ENCODE results near the gene MAX. TPM values are rescaled to one million over a fixed set of nuclear protein-coding genes. Genes with fewer than 3 reads are reported as not detected.

Gene MAX
- total RNA-seq, 1 donor from 2014 or later, result 22.2 TPM

DNA sequence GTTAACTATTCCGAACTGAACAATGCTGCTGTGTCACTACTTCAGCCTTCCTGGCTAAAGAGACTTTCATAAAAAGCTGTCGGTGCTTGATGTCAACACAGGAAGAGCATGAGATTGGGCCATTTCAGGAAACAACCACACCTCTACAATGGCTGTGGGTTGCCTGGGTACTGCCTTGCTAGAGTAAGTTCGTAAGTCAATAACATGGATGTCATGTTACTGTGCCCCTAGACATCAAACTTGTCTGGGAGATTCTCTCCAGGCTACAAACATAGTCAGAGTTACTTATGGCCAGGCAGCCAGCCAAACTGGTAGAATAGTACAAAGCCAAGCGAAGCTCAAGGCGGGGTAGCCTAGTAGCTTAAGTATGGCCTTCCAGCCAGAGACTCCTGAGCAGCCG is 23.1 kb downstream of the MAX start:
- no peaks in the 10 kb centered on the region for H3K4me1 Mint-ChIP-seq
- H3K27me3 Mint-ChIP-seq (ENCODE audit: insufficient read depth, low read depth), result no peaks in the 10 kb centered on the region
- no peaks in the 10 kb centered on the region for H3F3A ChIP-seq (ENCODE audit: low read depth)
- H3K9me3 Mint-ChIP-seq, result no peaks in the 10 kb centered on the region
- no peak overlapping the region for H3K4me2 ChIP-seq
- H3K4me3 Mint-ChIP-seq, result no peak overlapping the region
- no peaks in the 10 kb centered on the region for H3K27me3 ChIP-seq
- H3K36me3 Mint-ChIP-seq, result peaks cover 15% of the 10 kb centered on the region
- H3K4me1 ChIP-seq, result no peaks in the 10 kb centered on the region
- H3K27ac Mint-ChIP-seq, result no peak overlapping the region
- no peaks in the 10 kb centered on the region for H3K36me3 ChIP-seq
- H2AFZ ChIP-seq (replicated peaks), result no peak overlapping the region
- H4K20me1 ChIP-seq (ENCODE audit: low read depth), result no peaks in the 10 kb centered on the region
- no peak for DNase-seq (ENCODE audit: low spot score)
- H3K4me3 ChIP-seq, result no peak overlapping the region
- TF ChIP-seq EZH2 (IDR thresholded peaks at IDR 0.05), result no peak
- TF ChIP-seq, protein P1, sequence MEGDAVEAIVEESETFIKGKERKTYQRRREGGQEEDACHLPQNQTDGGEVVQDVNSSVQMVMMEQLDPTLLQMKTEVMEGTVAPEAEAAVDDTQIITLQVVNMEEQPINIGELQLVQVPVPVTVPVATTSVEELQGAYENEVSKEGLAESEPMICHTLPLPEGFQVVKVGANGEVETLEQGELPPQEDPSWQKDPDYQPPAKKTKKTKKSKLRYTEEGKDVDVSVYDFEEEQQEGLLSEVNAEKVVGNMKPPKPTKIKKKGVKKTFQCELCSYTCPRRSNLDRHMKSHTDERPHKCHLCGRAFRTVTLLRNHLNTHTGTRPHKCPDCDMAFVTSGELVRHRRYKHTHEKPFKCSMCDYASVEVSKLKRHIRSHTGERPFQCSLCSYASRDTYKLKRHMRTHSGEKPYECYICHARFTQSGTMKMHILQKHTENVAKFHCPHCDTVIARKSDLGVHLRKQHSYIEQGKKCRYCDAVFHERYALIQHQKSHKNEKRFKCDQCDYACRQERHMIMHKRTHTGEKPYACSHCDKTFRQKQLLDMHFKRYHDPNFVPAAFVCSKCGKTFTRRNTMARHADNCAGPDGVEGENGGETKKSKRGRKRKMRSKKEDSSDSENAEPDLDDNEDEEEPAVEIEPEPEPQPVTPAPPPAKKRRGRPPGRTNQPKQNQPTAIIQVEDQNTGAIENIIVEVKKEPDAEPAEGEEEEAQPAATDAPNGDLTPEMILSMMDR (IDR thresholded peaks at IDR 0.05), result no peak
- H3K27ac ChIP-seq, result no peak overlapping the region
- no peak overlapping the region for H3K9ac ChIP-seq
- H3K79me2 ChIP-seq (ENCODE audit: low read depth), result peaks cover 11% of the 10 kb centered on the region
- H3K9me3 ChIP-seq (ENCODE audit: low read depth), result no peaks in the 10 kb centered on the region

DNA sequence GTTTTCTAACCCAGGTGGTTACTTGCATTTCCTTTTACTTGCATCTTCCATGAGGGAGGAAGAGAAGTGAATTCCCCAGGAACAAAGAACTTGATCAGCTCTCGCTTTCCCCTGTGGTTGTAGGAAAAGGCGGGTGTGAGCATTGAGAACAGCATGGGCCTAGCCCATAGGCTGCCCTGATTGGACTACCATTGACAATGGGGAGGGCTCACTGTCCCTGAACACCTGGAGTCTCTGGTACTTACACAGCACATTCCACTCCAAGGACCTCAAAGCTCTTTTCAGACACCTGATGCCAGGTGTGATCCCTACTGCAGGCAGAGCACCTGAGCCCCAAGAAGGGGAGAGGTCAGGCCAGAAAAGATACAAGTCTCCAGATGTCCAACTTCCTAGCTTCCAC is 25.0 kb downstream of the MAX start:
- DNase-seq (ENCODE audit: low spot score), result no peak
- H3K27ac Mint-ChIP-seq, result no peak overlapping the region

DNA sequence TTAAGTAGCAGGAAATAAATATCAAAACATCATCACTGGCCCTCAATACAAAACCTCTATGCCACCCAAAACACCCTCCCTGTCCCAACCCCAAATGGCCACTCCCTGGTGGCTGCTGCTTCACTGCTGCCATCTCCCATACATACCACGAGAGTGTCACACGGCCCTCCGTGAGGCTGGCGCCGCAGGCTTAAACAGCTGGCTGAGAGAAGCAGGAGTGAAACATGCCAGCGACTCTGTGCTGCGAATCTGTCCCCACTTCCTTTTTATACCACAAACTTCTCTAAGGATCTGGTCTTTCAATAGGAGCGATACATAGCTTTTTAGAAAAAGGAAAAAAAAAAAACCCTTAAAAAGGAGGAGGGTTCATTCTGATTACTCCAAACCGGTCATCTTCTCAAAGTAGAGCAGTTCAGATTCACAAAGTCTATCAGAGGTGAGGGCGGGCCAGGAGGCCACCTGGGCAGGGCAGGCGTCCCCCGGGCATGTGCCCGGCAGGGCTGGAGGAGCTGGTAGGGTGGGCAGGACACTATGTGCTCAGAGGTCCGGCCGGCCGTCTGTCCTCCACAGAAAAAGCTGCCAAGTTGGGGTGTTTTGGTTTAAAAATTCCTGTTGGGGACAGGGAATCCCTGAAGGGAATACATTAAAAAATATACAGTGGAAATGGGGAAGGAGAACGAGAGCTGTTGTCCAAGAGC is 26.5 kb downstream of the MAX start:
- Histone ChIP-seq H3K79me2 (ENCODE audit: low read depth) (no peaks in the 10 kb centered on the region), H3F3A (ENCODE audit: low read depth) (no peaks in the 10 kb centered on the region), H3K4me2 (no peak overlapping the region), H2AFZ (replicated peaks) (no peak overlapping the region), H3K9ac (no peak overlapping the region), H3K4me3 (no peak overlapping the region), H3K27me3 (no peaks in the 10 kb centered on the region), H3K36me3 (no peaks in the 10 kb centered on the region), H3K4me1 (no peaks in the 10 kb centered on the region), H4K20me1 (ENCODE audit: low read depth) (no peaks in the 10 kb centered on the region), H3K27ac (no peak overlapping the region), H3K9me3 (ENCODE audit: low read depth) (no peaks in the 10 kb centered on the region)
- Mint-ChIP-seq H3K4me3 (no peak overlapping the region), H3K27me3 (ENCODE audit: insufficient read depth, low read depth) (no peaks in the 10 kb centered on the region), H3K36me3 (peaks cover 6% of the 10 kb centered on the region), H3K27ac (peak overlapping the region; percentile 18), H3K4me1 (no peaks in the 10 kb centered on the region), H3K9me3 (no peaks in the 10 kb centered on the region)
- no peak for DNase-seq (ENCODE audit: low spot score)
- TF ChIP-seq, protein P1 (IDR thresholded peaks at IDR 0.05), result no peak
- TF ChIP-seq EZH2 (IDR thresholded peaks at IDR 0.05) (no peak), EZH2phosphoT487 (IDR thresholded peaks at IDR 0.05) (no peak)

More for the DNA sequence above, 25.0 kb downstream of the MAX start:
- Histone ChIP-seq H3K9ac (no peak overlapping the region), H3K4me3 (no peak overlapping the region), H3K36me3 (no peaks in the 10 kb centered on the region), H3K4me1 (no peaks in the 10 kb centered on the region), H4K20me1 (ENCODE audit: low read depth) (no peaks in the 10 kb centered on the region), H3K79me2 (ENCODE audit: low read depth) (no peaks in the 10 kb centered on the region), H3K27ac (no peak overlapping the region), H3F3A (ENCODE audit: low read depth) (no peaks in the 10 kb centered on the region), H3K9me3 (ENCODE audit: low read depth) (no peaks in the 10 kb centered on the region), H3K27me3 (no peaks in the 10 kb centered on the region), H2AFZ (replicated peaks) (no peak overlapping the region), H3K4me2 (no peak overlapping the region)
- TF ChIP-seq EZH2 (IDR thresholded peaks at IDR 0.05), result no peak
- no peak for TF ChIP-seq EZH2phosphoT487 (IDR thresholded peaks at IDR 0.05)
- TF ChIP-seq, protein P1 (IDR thresholded peaks at IDR 0.05), result no peak
- Mint-ChIP-seq H3K27me3 (ENCODE audit: insufficient read depth, low read depth) (no peaks in the 10 kb centered on the region), H3K4me1 (no peaks in the 10 kb centered on the region), H3K36me3 (peaks cover 15% of the 10 kb centered on the region), H3K9me3 (no peaks in the 10 kb centered on the region), H3K4me3 (no peak overlapping the region)

Data from neural progenitor cell (in vitro differentiated cells).